HEK293 (cell line): ENCODE data around the gene MRPL36.

Source experiments
- CTCF ChIA-PET: fragments of 350-600 bp; formaldehyde crosslinking; extraction: SDS; loops from one replicate; lab custom pipeline; 2021; ENCODE audit warnings: antibody characterized with exemption; lab: Yijun Ruan, JAX
- POLR2A ChIA-PET: fragments of 300-600 bp; formaldehyde crosslinking; extraction: SDS; loops from one replicate; lab custom pipeline; 2020; ENCODE audit warnings: antibody characterized with exemption, inconsistent platforms; lab: Yijun Ruan, JAX
- H3K27ac ChIP-seq: fragments of 200-500 bp; sonication (Bioruptor generic); 2 replicates; pipeline ENCODE4 v1.5.1; 2014; ENCODE audit warnings: low read depth, low read length, control low read depth, inconsistent platforms; ENCODE audit errors: extremely low read depth
- H3K36me3 ChIP-seq, 2 experiments: fragments of 200-500 bp in 1 of 2; sonication (Bioruptor generic) in 1 of 2; 1 replicate in 1 of 2; 2 replicates in 1 of 2; pipeline ENCODE4 v1.5.1; 2014 to 2017; ENCODE audit warnings: inconsistent platforms in 2 of 2, low read length in 2 of 2; ENCODE audit not compliant: control insufficient read depth in 2 of 2, insufficient read depth in 1 of 2
- H3K4me1 ChIP-seq: fragments of 200-500 bp; sonication (Bioruptor generic); 2 replicates; pipeline ENCODE4 v1.5.1; 2014; ENCODE audit warnings: mild to moderate bottlenecking, low read length, inconsistent platforms; ENCODE audit not compliant: control insufficient read depth, insufficient read depth
- H3K4me3 ChIP-seq: 2 replicates; pipeline ENCODE4 v1.5.1; 2011; ENCODE audit warnings: low read depth, mild to moderate bottlenecking, control low read depth, low read length, moderate library complexity
- H3K9me3 ChIP-seq: fragments of 200-500 bp; sonication (Bioruptor generic); 2 replicates; pipeline ENCODE4 v1.5.1; 2014; ENCODE audit warnings: low read depth, low read length, inconsistent platforms; ENCODE audit not compliant: control insufficient read depth, insufficient read depth
- GLI2 ChIP-seq: fragments of 450-650 bp; formaldehyde crosslinking; IDR thresholded peaks from 2 replicates; pipeline ENCODE4; 2017; ENCODE audit warnings: missing biosample characterization, missing genetic modification characterization, low read depth, borderline replicate concordance
- IKZF3 ChIP-seq: fragments of 450-650 bp; IDR thresholded peaks from 2 replicates; pipeline ENCODE4 v1.5.0; 2018; ENCODE audit warnings: missing biosample characterization, mild to moderate bottlenecking, missing genetic modification characterization, moderate library complexity
- KLF1 ChIP-seq: fragments of 450-650 bp; formaldehyde crosslinking; IDR thresholded peaks from 2 replicates; pipeline ENCODE4 v1.5.1; 2016; ENCODE audit warnings: missing biosample characterization, missing genetic modification characterization
- MZF1 ChIP-seq: fragments of 450-650 bp; formaldehyde crosslinking; IDR thresholded peaks from 2 replicates; pipeline ENCODE4 v1.5.1; 2017; ENCODE audit warnings: missing biosample characterization, missing genetic modification characterization, borderline replicate concordance
- PATZ1 ChIP-seq: fragments of 450-650 bp; formaldehyde crosslinking; IDR thresholded peaks from 2 replicates; pipeline ENCODE4 v1.5.1; 2016; ENCODE audit warnings: missing biosample characterization, missing genetic modification characterization
- PRDM2 ChIP-seq: fragments of 450-650 bp; formaldehyde crosslinking; IDR thresholded peaks from 2 replicates; pipeline ENCODE4 v1.5.1; 2016; ENCODE audit warnings: missing biosample characterization, missing genetic modification characterization, borderline replicate concordance
- TCF7L2 ChIP-seq: IDR thresholded peaks from 2 replicates; pipeline ENCODE4 v1.6.1; 2011; ENCODE audit warnings: low read depth, mild to moderate bottlenecking, inconsistent platforms, low read length, moderate library complexity, borderline replicate concordance
- WT1 ChIP-seq: fragments of 450-650 bp; formaldehyde crosslinking; IDR thresholded peaks from 2 replicates; pipeline ENCODE4 v1.5.1; 2016; ENCODE audit warnings: missing biosample characterization, missing genetic modification characterization
- ZNF157 ChIP-seq: fragments of 450-650 bp; formaldehyde crosslinking; IDR thresholded peaks from 2 replicates; pipeline ENCODE4 v1.5.1; 2016; ENCODE audit warnings: missing biosample characterization, missing genetic modification characterization
- ZNF221 ChIP-seq: fragments of 450-650 bp; formaldehyde crosslinking; IDR thresholded peaks from 2 replicates; pipeline ENCODE4 v1.5.1; 2017; ENCODE audit warnings: missing biosample characterization, missing genetic modification characterization, borderline replicate concordance
- ZNF266 ChIP-seq: fragments of 450-650 bp; formaldehyde crosslinking; IDR thresholded peaks from 2 replicates; pipeline ENCODE4 v1.5.1; 2016; ENCODE audit warnings: missing biosample characterization, missing genetic modification characterization, low read depth
- ZNF280C ChIP-seq: fragments of 450-650 bp; formaldehyde crosslinking; IDR thresholded peaks from 2 replicates; pipeline ENCODE4 v1.5.1; 2016; ENCODE audit warnings: missing biosample characterization, missing genetic modification characterization
- ZNF362 ChIP-seq: fragments of 450-650 bp; formaldehyde crosslinking; IDR thresholded peaks from 2 replicates; pipeline ENCODE4 v1.5.1; 2016; ENCODE audit warnings: missing biosample characterization, missing genetic modification characterization
- ZNF488 ChIP-seq: fragments of 450-650 bp; formaldehyde crosslinking; IDR thresholded peaks from 2 replicates; pipeline ENCODE4 v1.5.1; 2016; ENCODE audit warnings: missing biosample characterization, missing genetic modification characterization
- ZNF513 ChIP-seq: fragments of 450-650 bp; IDR thresholded peaks from 2 replicates; pipeline ENCODE4 v1.5.1; 2018; ENCODE audit warnings: missing biosample characterization, missing genetic modification characterization
- ZNF529 ChIP-seq: fragments of 450-650 bp; formaldehyde crosslinking; IDR thresholded peaks from 2 replicates; pipeline ENCODE4 v1.5.1; 2017; ENCODE audit warnings: missing genetic modification characterization, missing biosample characterization; ENCODE audit not compliant: insufficient replicate concordance
- ZNF600 ChIP-seq: fragments of 450-650 bp; formaldehyde crosslinking; IDR thresholded peaks from 2 replicates; pipeline ENCODE4 v1.5.1; 2016; ENCODE audit warnings: missing biosample characterization, missing genetic modification characterization
- ZNF768 ChIP-seq: fragments of 450-650 bp; formaldehyde crosslinking; IDR thresholded peaks from 2 replicates; pipeline ENCODE4 v1.5.1; 2018; ENCODE audit warnings: missing biosample characterization, mild to moderate bottlenecking, missing genetic modification characterization

Gene MRPL36

GRCh38 chr5:1762121-1762882, 37.3 kb downstream of the MRPL36 start (continued):
- no peak for TF ChIP-seq ZNF600
- no peak for TF ChIP-seq ZNF362 (tag by site-specific recombination)

- no peaks in the 10 kb centered on the region for H3K4me1 ChIP-seq
- H3K4me3 ChIP-seq = no peak overlapping the region
- no peak overlapping the region for H3K27ac ChIP-seq
- no peaks in the 10 kb centered on the region for H3K9me3 ChIP-seq
- ChIA-PET POLR2A (no interaction called here), CTCF (no interaction called here)
- no peaks in the 10 kb centered on the region for H3K36me3 ChIP-seq
- no peak for TF ChIP-seq ZNF157 (tag by site-specific recombination)
- TF ChIP-seq KLF1 = no peak
- no peak for TF ChIP-seq ZNF362 (tag by site-specific recombination)
- TF ChIP-seq GLI2 = no peak
- TF ChIP-seq ZNF280C (tag by site-specific recombination) = no peak
- no peak for TF ChIP-seq ZNF513
- no peak for TF ChIP-seq ZNF529 (tag by site-specific recombination)
- TF ChIP-seq MZF1 (tag by site-specific recombination) = no peak
- no peak for TF ChIP-seq ZNF488
- TF ChIP-seq IKZF3 = no peak
- no peak for TF ChIP-seq ZNF768 (tag by site-specific recombination)
- no peak for TF ChIP-seq ZNF266 (tag by site-specific recombination)
- no peak for TF ChIP-seq PATZ1 (tag by site-specific recombination)
- TF ChIP-seq PRDM2 (tag by site-specific recombination) = no peak
- TF ChIP-seq ZNF221 (tag by site-specific recombination) = no peak
- no peak for TF ChIP-seq TCF7L2
- no peak for TF ChIP-seq WT1
These were observed 38.2 kb downstream of the MRPL36 start for GRCh38 chr5:1761453-1761755.
